ENCODE results near the gene NR2F1-AS1. TPM values are rescaled to one million over a fixed set of nuclear protein-coding genes. Genes with fewer than 3 reads are reported as not detected.
A peak's percentile ranks its signal among the peaks of the same experiment; 100 is the strongest.

The NR2F1-AS1 gene
- total and polyA plus RNA-seq, 2 donors (not counting 1 experiment from before 2014, with no cell fraction given), result not detected

DNA sequence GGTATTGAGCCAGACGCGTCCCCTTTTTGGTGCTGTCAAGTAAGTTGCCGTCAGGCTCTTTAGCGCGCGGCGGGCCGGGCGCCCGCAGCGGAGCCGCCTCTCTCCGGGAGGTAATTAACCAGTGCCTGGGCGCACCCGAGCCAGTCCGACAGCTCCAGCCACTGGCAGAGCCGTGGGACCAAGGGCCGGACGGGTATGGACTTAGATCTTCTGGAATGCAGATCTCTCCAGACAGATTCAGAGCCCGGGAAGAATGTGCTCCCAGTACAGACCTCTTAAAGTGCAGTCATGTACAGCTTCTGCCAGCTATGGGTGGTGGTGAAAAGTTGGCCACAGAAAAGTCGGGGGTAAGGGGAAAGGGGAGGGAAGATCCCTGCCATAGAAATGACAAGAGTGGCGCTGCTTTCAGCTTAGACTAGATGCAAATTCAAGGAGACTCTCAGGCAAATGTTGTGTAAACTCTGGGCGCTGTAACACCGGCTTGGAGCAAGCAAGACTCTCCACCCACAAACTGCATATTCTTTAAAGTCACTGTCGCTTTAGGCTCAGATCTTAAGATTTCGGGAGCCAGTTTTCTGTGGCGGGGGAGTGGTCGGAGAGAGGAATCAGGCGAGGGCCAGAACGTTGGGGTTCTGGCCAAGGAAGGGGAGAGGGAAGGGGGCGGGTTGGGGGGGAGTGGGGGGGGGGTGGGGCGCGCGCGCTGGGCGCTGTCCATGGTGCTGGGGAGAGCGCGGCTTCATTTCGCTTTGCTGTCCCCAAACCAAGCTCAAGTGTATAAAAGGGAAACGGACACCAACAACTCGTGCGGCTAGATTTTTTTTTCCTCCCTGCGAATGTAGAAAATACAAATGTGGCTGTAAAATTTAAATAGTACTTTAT, 31.2 kb upstream of the NR2F1-AS1 start:
- peak; percentile 34 for DNase-seq
- Histone ChIP-seq H2AFZ (ENCODE audit: insufficient read depth, low read depth, low read length, poor library complexity, severe bottlenecking) (no peak overlapping the region), H3K79me2 (ENCODE audit: control insufficient read depth, insufficient read depth, low read length) (no peaks in the 10 kb centered on the region), H3K4me3 (ENCODE audit: control extremely low read depth in 1 of 5, extremely low read depth in 1 of 5, insufficient read depth in 1 of 5, low read depth in 2 of 5, low read length in 4 of 5) (no peak overlapping the region), H3K9me3 (ENCODE audit: control extremely low read depth in 1 of 3, control insufficient read depth in 2 of 3, insufficient read depth in 1 of 3, low read length in 2 of 3) (peaks cover 3 to 8% (median 7%) of the 10 kb centered on the region in 3 donors), H3K36me3 (replicated peaks in 1 of 2; ENCODE audit: control extremely low read depth in 1 of 2, control insufficient read depth in 1 of 2, extremely low read depth in 1 of 2, insufficient read depth in 2 of 2, low read length in 1 of 2) (no peaks in the 10 kb centered on the region), H3K4me1 (ENCODE audit: control insufficient read depth in 2 of 2, insufficient read depth in 2 of 2, low read length in 2 of 2) (peaks cover 8 to 21% of the 10 kb centered on the region in 2 donors), H3K27me3 (replicated peaks in 1 of 4; ENCODE audit: control extremely low read depth in 1 of 4, control insufficient read depth in 3 of 4, insufficient read depth in 4 of 4, low read length in 3 of 4) (peaks cover 9 to 76% (median 61%) of the 10 kb centered on the region in 4 experiments), H3K4me2 (replicated peaks; ENCODE audit: low read depth, low read length, poor library complexity, severe bottlenecking) (no peak overlapping the region), H3K27ac (ENCODE audit: low read length in 2 of 2) (no peak overlapping the region), H3K9ac (ENCODE audit: low read length) (no peak overlapping the region), H4K20me1 (ENCODE audit: control insufficient read depth, insufficient read depth, low read length, poor library complexity, severe bottlenecking) (no peaks in the 10 kb centered on the region)
- intact Hi-C loops (cut with micrococcal nuclease), result loop anchor here (1.0 kb wide), 1 partner anchor 8 kb away; no protein-coding TSS in a partner anchor
- TF ChIP-seq CTCF (IDR thresholded peaks at IDR 0.05) (no peak), EZH2 (IDR thresholded peaks at IDR 0.05; ENCODE audit: borderline replicate concordance, insufficient read depth, low read depth, low read length, poor library complexity, severe bottlenecking) (peak; percentile 95)
- CTCF ChIA-PET, result interaction anchor here (1.2 kb wide), 1 partner anchor 1135 kb away, joined by 3 read pairs; no protein-coding TSS in a partner anchor
- peaks cover 71% of the 10 kb centered on the region for H3K27me3 Mint-ChIP-seq
- no peak overlapping the region for H3K4me3 Mint-ChIP-seq
- H3K4me1 Mint-ChIP-seq, result peaks cover 16% of the 10 kb centered on the region
- ATAC-seq (ENCODE audit: low read depth), result peak; percentile 28
- POLR2A ChIA-PET, result no interaction called here
- 13% methylated on average over 21 of the region's 43 CpGs for WGBS (ENCODE audit: insufficient coverage)
- H3K27ac Mint-ChIP-seq, result peak overlapping the region; percentile 2
- H3K9me3 Mint-ChIP-seq (ENCODE audit: insufficient read depth), result no peaks in the 10 kb centered on the region
